GM21528 (cell line): ENCODE measurements around the gene EEFSEC.

Experiments used
- ATAC-seq: cut with Tn5 transposase; IDR thresholded peaks from one replicate; pipeline ENCODE4 v1.9.1; 2021; ENCODE audit warnings: mild to moderate bottlenecking, moderate library complexity; ENCODE audit not compliant: unreplicated experiment, low FRiP score

Gene EEFSEC

GRCh38 chr3:128343287-128344051, 190.2 kb downstream of the EEFSEC start:
- no peak for ATAC-seq

- no peak for ATAC-seq
Measured at GRCh38 chr3:128344052-128344735, 190.9 kb downstream of the EEFSEC start.

GRCh38 chr3:128345196-128345595, 191.9 kb downstream of the EEFSEC start:
- no peak for ATAC-seq

- no peak for ATAC-seq
Measured at GRCh38 chr3:128346562-128346961, 193.3 kb downstream of the EEFSEC start.

- no peak for ATAC-seq
Measured at GRCh38 chr3:128347282-128347681, 194.0 kb downstream of the EEFSEC start.

- no peak for ATAC-seq
Measured at GRCh38 chr3:128348075-128348474, 194.8 kb downstream of the EEFSEC start.

- no peak for ATAC-seq
Measured at GRCh38 chr3:128348805-128349531, 195.7 kb downstream of the EEFSEC start.

- no peak for ATAC-seq
Measured at GRCh38 chr3:128349963-128350599, 196.8 kb downstream of the EEFSEC start.

GRCh38 chr3:128351546-128351945, 198.3 kb downstream of the EEFSEC start:
- no peak for ATAC-seq

GRCh38 chr3:128352326-128352725, 199.0 kb downstream of the EEFSEC start:
- ATAC-seq: no peak

- no peak for ATAC-seq
Measured at GRCh38 chr3:128353361-128353965, 200.2 kb downstream of the EEFSEC start.

GRCh38 chr3:128353991-128354687, 200.9 kb downstream of the EEFSEC start:
- no peak for ATAC-seq

- ATAC-seq: no peak
Measured at GRCh38 chr3:128354788-128355542, 201.7 kb downstream of the EEFSEC start.

GRCh38 chr3:128355543-128355919, 202.2 kb downstream of the EEFSEC start:
- ATAC-seq: no peak

- ATAC-seq: no peak
Measured at GRCh38 chr3:128356822-128357221, 203.5 kb downstream of the EEFSEC start.

GRCh38 chr3:128357538-128357937, 204.3 kb downstream of the EEFSEC start:
- ATAC-seq: no peak

GRCh38 chr3:128358156-128358895, 205.0 kb downstream of the EEFSEC start:
- ATAC-seq: no peak

- no peak for ATAC-seq
Measured at GRCh38 chr3:128359060-128359664, 205.9 kb downstream of the EEFSEC start.
